ENCODE data around the gene DPRX. TPM values are rescaled to one million over a fixed set of nuclear protein-coding genes. Genes with fewer than 3 reads are reported as not detected.

The DPRX gene, protein sequence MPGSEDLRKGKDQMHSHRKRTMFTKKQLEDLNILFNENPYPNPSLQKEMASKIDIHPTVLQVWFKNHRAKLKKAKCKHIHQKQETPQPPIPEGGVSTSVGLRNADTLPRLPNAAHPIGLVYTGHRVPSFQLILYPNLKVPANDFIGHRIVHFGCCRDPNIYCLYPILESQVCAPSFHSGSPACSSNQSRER
- not detected in 2 replicates for total RNA-seq (2021)
- Bru-seq, nascent RNA: not detected
- not detected for BruChase-seq, experiment 1, labeled RNA remaining after a 2-hour chase
- not detected for BruChase-seq, experiment 2, labeled RNA remaining after a 6-hour chase
- long read RNA-seq: 0 reads

DNA sequence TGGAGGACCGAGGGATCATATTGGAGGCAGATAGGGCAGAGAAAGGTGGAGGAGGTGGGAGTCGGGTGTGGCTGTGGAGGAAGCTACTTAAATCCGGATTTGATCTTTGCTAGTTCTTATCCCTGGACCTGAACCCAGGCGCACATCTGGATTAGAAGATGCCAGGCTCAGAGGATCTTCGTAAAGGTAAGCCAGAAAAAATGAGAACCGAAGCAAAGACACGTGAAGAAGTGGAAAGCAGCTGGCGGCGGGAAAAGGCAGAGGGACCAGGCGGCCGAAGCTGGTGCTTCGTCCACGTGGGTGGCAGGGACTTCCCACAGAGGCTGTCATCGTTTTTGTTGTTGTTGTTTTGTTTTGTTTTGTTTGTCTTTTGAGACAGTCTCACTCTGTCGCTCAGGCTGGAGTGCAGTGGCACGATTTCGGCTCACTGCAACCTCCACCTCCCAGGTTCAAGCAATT is at the start of gene DPRX:
DPRX (plus strand) TSS at position 51 of the 459 bp plus-strand sequence; CDS start at position 159, 108 bp downstream.
- no peaks in the 10 kb centered on the region for H3K9me2 ChIP-seq (ENCODE audit: insufficient read depth)
- no peaks in the 10 kb centered on the region for H3F3A ChIP-seq (ENCODE audit: insufficient read depth, low read depth)
- CTCF ChIA-PET: no interaction called here
- BruUV-seq (replicated peaks): no TSS peak
- H3K27ac ChIP-seq: no peak within 1 kb of the TSS
- no peak within 1 kb of the TSS for H3K4me2 ChIP-seq
- no peak within 1 kb of the TSS for H3K4me3 ChIP-seq
- no peaks in the 10 kb centered on the region for H4K20me1 ChIP-seq (ENCODE audit: insufficient read depth)
- no peaks in the 10 kb centered on the region for H3K9me3 ChIP-seq (ENCODE audit: insufficient read depth, low read depth)
- H3K79me2 ChIP-seq (ENCODE audit: low read depth): no peaks in the 10 kb centered on the region
- POLR2A ChIA-PET (ENCODE audit: unreplicated experiment): no interaction called here
- no peaks in the 10 kb centered on the region for H3K36me3 ChIP-seq (ENCODE audit: low read depth)
- intact Hi-C loops (cut with micrococcal nuclease; ENCODE audit: unreplicated experiment): no loop called here
- no peaks in the 10 kb centered on the region for H3K4me1 ChIP-seq (replicated peaks; ENCODE audit: insufficient read depth)
- DNase-seq: no peak
- TF ChIP-seq EZH2 (IDR thresholded peaks at IDR 0.05; ENCODE audit: low read depth): no peak
- TF ChIP-seq, protein P1, sequence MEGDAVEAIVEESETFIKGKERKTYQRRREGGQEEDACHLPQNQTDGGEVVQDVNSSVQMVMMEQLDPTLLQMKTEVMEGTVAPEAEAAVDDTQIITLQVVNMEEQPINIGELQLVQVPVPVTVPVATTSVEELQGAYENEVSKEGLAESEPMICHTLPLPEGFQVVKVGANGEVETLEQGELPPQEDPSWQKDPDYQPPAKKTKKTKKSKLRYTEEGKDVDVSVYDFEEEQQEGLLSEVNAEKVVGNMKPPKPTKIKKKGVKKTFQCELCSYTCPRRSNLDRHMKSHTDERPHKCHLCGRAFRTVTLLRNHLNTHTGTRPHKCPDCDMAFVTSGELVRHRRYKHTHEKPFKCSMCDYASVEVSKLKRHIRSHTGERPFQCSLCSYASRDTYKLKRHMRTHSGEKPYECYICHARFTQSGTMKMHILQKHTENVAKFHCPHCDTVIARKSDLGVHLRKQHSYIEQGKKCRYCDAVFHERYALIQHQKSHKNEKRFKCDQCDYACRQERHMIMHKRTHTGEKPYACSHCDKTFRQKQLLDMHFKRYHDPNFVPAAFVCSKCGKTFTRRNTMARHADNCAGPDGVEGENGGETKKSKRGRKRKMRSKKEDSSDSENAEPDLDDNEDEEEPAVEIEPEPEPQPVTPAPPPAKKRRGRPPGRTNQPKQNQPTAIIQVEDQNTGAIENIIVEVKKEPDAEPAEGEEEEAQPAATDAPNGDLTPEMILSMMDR (conservative IDR thresholded peaks at IDR 0.05): no peak
- no peaks in the 10 kb centered on the region for H3K27me3 ChIP-seq (ENCODE audit: insufficient read depth, low read depth)
- no peak within 1 kb of the TSS for H2AFZ ChIP-seq

DNA sequence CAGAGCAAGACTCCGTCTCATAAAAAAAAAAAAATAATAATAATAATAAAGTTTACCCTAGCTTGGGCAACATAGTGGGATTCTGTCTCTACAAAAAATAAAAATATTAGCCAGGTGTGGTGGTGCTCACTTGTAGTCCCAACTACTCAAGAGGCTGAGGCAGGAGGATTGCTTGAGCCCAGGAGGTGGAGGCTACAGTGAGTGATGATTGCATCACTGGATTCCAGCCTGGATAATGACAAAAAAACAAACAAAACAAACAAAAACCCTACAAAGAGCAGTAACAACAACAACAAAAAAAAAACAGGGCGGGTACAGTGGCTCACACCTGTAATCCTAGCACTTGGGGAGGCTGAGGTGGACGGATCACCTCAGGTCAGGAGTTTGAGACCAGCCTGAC is 48.6 kb upstream of the DPRX start:
- no peaks in the 10 kb centered on the region for H3F3A ChIP-seq (ENCODE audit: insufficient read depth, low read depth)
- H3K9me2 ChIP-seq (ENCODE audit: insufficient read depth): no peaks in the 10 kb centered on the region
- no peaks in the 10 kb centered on the region for H3K79me2 ChIP-seq (ENCODE audit: low read depth)
- H4K20me1 ChIP-seq (ENCODE audit: insufficient read depth): no peaks in the 10 kb centered on the region
- intact Hi-C loops (cut with micrococcal nuclease; ENCODE audit: unreplicated experiment): no loop called here
- H3K9me3 ChIP-seq (ENCODE audit: insufficient read depth, low read depth): peaks cover 25% of the 10 kb centered on the region; the same call in 1 of the 2 replicates
- H2AFZ ChIP-seq: no peak overlapping the region
- H3K4me2 ChIP-seq: no peak overlapping the region
- H3K4me3 ChIP-seq: no peak overlapping the region
- no peaks in the 10 kb centered on the region for H3K27me3 ChIP-seq (ENCODE audit: insufficient read depth, low read depth)
- no TSS peak for BruUV-seq (replicated peaks)
- ChIA-PET POLR2A (ENCODE audit: unreplicated experiment) (no interaction called here), CTCF (no interaction called here)
- TF ChIP-seq, protein P1 (conservative IDR thresholded peaks at IDR 0.05): no peak
- TF ChIP-seq EZH2 (IDR thresholded peaks at IDR 0.05; ENCODE audit: low read depth): no peak
- H3K36me3 ChIP-seq (ENCODE audit: low read depth): peaks cover 12% of the 10 kb centered on the region; the same call in 1 of the 2 replicates
- no peaks in the 10 kb centered on the region for H3K4me1 ChIP-seq (replicated peaks; ENCODE audit: insufficient read depth)
- no peak overlapping the region for H3K27ac ChIP-seq
- no peak for DNase-seq

DNA sequence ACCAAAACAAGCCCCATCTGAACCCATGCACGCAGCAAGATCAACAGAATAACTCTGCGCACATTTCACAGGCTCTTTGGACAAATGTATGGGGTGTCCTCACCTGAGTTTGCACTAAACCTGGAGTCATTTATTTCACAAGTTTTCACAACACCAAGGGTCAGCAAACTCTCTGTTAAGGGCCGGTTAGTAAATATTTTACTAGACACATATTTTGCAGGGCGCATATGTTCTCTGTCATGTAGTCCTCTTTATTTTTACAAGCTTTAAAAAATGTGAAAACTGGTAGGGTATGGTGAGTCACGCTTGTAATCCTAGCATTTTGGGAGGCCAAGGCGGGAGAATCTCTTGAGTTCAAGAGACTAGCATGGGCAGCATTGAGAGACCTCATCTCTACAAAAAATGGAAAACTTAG is 45.5 kb upstream of the DPRX start:
- intact Hi-C loops (cut with micrococcal nuclease; ENCODE audit: unreplicated experiment): no loop called here
- no peak overlapping the region for H2AFZ ChIP-seq
- H3K27me3 ChIP-seq (ENCODE audit: insufficient read depth, low read depth): no peaks in the 10 kb centered on the region
- H3K9me2 ChIP-seq (ENCODE audit: insufficient read depth): no peaks in the 10 kb centered on the region
- H3K9me3 ChIP-seq (ENCODE audit: insufficient read depth, low read depth): no peaks in the 10 kb centered on the region
- H3K79me2 ChIP-seq (ENCODE audit: low read depth): no peaks in the 10 kb centered on the region
- ChIA-PET CTCF (interaction anchor here (0.7 kb wide), 1 partner anchor 201 kb away, joined by 4 read pairs; no protein-coding TSS in a partner anchor), POLR2A (ENCODE audit: unreplicated experiment) (no interaction called here)
- TF ChIP-seq EZH2 (IDR thresholded peaks at IDR 0.05; ENCODE audit: low read depth): no peak
- TF ChIP-seq, protein P1 (conservative IDR thresholded peaks at IDR 0.05): no peak
- no peak overlapping the region for H3K4me3 ChIP-seq
- BruUV-seq (replicated peaks): no TSS peak
- DNase-seq: no peak
- H3K27ac ChIP-seq: no peak overlapping the region
- no peaks in the 10 kb centered on the region for H3F3A ChIP-seq (ENCODE audit: insufficient read depth, low read depth)
- H3K4me1 ChIP-seq (replicated peaks; ENCODE audit: insufficient read depth): no peaks in the 10 kb centered on the region
- H3K4me2 ChIP-seq: no peak overlapping the region
- no peaks in the 10 kb centered on the region for H4K20me1 ChIP-seq (ENCODE audit: insufficient read depth)
- no peaks in the 10 kb centered on the region for H3K36me3 ChIP-seq (ENCODE audit: low read depth)
